OCI-LY1 (cell line): ENCODE data around the gene ADCY9.

Source experiments
- EZH2 ChIP-seq: fragments of 200-600 bp; sonication (generic), shearing (Covaris generic); IDR thresholded peaks from 2 replicates; pipeline ENCODE4 v1.8.0; 2017; ENCODE audit warnings: borderline replicate concordance, mixed run types, mild to moderate bottlenecking, antibody characterized with exemption, low read length, moderate library complexity, mixed read lengths
- TF ChIP-seq, protein P1 (sequence below): fragments of 200-600 bp; sonication (generic), shearing (Covaris generic); IDR thresholded peaks from 2 replicates; pipeline ENCODE4 v1.5.1; 2017; ENCODE audit warnings: mild to moderate bottlenecking, antibody characterized with exemption, low read length, moderate library complexity, mixed read lengths

DNA sequence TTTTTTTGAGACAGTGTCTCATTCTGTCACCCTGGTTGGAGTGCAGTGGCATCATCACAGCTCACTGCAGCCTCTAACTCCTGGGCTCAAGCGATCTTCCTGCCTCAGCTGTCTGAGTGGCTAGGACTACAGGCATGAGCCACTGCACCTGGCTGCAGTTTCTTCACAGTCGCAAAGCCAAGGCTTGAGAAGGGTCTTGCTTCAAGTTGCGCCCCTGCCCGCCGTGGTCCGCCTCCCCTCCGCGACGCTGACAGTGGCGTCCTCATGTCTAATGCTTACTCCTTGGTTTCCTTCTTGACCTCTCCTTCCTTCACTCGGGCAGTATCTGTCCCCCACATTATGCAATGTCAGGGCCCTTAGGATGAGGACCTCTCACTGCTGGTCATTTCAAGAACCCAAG is 112.7 kb downstream of the ADCY9 start:
- TF ChIP-seq, protein P1, sequence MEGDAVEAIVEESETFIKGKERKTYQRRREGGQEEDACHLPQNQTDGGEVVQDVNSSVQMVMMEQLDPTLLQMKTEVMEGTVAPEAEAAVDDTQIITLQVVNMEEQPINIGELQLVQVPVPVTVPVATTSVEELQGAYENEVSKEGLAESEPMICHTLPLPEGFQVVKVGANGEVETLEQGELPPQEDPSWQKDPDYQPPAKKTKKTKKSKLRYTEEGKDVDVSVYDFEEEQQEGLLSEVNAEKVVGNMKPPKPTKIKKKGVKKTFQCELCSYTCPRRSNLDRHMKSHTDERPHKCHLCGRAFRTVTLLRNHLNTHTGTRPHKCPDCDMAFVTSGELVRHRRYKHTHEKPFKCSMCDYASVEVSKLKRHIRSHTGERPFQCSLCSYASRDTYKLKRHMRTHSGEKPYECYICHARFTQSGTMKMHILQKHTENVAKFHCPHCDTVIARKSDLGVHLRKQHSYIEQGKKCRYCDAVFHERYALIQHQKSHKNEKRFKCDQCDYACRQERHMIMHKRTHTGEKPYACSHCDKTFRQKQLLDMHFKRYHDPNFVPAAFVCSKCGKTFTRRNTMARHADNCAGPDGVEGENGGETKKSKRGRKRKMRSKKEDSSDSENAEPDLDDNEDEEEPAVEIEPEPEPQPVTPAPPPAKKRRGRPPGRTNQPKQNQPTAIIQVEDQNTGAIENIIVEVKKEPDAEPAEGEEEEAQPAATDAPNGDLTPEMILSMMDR = no peak
- no peak for TF ChIP-seq EZH2
